Left renal pelvis (tissue), 4 donors: Measurements from ENCODE around the gene HOXC12. TPM values are rescaled to one million over a fixed set of nuclear protein-coding genes. Genes with fewer than 3 reads are reported as not detected.

Source experiments
- DNase-seq, 4 donors: peaks; one replicate each; pipeline ENCODE4 v3.0.0-alpha.2; 2013; ENCODE audit warnings: low read depth in 4 of 4, low spot score in 3 of 4
- polyA plus RNA-seq, 4 donors: library from polyadenylated mRNA; unstranded; fragments of 120-200 nt; gene quantifications; one replicate each; pipeline ENCODE4 v1.2.1, GENCODE V29; 2013; ENCODE audit not compliant: insufficient read length in 4 of 4

The HOXC12 gene
- polyA plus RNA-seq, 4 donors = 0.04 TPM; not detected in 3

DNA sequence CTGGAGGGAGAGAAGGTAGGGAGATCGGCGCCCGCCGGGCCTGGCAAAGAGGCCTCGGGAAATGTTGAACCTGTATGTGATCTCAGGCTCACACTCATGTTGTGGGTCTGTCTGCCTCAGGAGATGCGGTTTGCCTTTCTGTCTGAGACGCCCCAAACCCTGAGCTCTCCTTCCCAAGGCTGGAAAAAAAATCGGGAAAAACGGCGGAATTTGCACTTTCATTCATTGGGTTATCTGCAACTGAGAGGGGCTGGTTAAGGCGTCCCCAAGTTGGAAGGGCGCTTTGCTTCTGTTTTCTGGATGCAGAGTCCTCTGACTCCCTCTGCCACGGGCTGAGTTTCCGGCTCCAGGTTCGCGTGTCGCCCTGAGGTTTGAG is 40.3 kb downstream of the HOXC12 start:
- DNase-seq = no peak

DNA sequence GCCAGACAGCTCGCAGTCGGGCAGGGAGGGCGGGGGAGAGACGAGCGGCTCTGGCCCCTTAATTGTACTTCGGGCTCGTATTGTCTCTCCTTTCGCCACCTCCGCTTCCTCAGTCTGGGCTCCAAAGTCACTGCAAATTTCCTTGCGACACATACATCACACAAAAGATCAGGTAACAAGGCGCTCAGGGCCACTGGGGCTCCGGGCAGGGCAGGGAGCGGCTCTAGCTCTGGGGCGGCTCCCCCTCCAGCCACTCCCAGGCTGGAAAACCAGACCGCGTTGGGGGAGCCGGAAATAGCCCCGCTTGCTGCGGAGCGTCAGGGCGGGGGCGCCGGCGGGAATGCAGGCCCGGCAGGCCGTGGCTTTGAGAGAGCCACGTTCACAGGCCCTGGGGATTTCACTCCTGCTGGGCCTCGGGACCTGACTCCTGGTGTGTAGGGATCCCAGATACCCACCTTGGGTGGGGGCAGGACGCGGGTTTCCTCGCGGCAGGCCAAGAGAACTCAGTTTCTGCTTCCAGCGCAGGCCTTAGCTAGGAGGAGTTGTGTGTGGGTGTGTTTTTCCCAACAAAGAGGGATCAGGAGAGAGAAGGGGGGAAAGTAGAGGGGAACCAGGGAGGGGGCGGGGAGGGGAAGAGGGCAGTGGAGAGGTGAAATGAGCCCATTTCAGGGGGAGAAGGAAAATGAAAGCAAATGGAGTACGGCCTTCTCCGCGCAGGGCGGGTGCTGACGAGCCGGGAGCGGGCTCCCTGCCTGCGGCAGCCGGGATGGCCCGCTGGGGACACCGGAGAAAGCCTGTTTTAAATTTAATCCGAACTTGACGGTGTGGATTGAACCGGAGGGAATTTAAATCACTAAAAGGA is 40.9 kb downstream of the HOXC12 start:
- DNase-seq = no peak

DNA sequence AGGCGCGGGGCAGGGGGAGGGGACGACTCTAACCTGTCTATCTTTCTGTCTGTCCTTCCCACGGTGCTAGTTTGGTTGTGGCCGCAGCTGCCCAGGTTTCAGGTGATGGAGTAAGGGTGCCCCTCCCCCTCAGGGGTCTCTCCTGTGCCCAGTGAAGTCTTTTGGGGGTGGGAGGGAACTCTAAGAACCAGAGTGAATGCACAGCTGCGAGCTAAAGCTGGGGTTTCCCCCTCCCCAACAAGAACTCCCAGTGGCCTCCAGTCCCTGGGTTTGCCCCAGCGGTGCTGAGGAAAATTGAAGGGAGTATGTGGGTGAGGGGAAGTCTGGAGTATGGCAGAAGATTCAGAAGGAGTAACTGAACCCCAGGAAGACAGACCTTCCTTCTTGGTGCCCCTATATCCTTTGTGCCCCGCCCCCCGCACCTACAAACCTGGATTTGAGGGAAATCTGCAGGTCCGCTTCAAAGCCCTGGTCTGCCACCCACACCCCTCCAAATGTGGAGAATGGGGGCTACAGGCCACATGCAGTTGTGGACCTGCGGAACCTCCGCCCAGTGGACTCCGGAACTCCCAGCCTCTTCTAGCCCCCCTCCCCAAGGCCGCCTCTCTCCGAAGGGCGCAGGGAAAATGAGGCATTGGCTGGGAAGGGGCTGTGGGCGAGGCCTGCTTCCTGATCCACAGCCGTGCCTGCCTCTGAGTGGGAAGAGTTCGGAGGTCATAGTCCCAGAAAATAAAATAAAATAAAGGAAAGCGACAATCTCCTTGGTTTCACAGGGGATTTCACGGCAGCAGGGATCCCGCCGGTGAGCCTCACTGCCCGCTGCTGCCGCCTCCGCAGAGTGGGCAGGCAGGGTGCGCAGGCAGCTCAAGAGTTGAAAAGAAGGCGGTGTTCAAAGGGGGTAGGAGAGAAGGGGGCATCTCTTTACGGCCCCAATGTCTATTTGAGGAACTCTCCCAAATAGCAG is 41.8 kb downstream of the HOXC12 start:
- DNase-seq = no peak

DNA sequence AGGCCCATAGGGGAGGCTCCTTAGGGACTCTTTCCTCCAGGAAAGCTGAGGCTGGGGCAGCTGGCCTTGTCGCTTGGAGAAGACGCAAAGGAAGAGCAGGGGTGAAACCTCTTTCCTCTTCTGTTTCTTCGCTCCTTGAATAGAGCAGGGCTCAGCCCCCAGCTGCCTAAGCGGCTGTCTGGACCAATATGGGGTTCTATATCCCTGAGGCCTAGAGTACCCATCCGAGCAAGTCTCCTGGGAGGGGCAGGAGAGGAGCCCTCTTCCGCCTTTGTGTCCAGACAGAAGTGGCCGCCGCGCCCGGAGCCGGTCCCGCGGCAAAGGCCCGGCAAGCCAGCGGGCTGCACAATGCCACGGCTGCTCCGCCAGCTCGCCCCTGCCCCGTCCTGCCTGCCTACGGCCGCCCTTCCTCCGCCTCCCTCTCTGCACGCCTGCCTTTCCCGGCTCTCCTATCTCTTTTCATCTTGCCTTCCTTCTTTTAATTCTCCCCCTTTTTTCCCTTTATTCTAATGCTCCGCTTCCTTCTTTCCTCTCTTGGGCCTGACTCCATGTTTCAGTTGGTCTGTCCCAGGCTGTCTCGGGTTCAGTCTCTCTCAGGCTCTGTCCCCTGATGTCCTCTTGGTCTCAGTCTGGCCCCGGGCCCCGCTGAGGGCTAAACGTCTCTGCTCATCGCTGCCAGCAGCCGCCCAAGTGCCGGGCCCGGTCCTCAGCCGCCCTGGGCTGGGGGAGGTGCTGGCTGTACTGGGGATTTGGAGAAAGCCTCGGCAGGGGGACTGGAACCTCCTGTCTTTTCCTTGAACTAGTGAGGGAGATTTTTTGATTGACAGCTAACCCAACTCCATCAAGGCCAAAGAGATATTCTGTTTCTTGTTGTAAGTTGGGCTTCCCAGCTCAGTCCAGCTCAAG is 42.8 kb downstream of the HOXC12 start:
- no peak for DNase-seq

DNA sequence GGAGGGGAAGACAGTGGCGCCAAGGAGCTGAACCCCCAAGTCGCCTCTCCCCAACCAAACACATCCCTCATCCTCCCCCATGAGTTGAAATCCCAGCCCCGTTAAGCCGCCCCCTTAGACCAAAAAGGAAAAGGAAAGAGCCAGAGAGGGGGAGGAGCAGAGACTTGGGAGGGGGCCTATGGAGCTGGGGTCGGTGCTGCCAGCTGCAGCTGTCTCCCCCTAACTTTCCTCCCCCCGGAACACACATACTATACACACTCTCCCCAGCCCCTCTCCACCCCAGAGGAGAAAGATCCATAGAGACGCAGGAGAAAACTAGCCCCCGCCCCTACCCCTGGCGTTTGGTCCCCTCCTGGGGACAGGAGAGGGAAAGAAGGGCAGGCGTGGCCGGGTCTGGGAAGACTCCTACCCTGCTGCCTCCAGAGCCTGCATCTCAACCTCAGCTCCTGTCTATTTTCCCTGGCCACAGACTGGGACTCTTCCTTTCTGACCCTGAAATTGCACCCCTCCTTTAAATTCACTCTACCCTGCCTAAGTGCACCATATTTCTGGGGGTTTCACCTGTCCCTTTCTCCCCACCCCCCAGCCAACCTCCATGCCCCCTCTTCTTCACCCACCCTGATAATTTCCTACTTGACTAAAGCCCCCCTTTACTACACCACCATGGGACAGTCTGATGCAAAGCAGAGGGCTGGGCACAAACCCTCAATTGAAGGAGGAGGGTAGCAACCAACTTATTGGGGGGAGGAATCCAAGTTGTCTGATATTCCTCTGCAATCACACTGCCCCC is 43.6 kb downstream of the HOXC12 start:
- no peak for DNase-seq

DNA sequence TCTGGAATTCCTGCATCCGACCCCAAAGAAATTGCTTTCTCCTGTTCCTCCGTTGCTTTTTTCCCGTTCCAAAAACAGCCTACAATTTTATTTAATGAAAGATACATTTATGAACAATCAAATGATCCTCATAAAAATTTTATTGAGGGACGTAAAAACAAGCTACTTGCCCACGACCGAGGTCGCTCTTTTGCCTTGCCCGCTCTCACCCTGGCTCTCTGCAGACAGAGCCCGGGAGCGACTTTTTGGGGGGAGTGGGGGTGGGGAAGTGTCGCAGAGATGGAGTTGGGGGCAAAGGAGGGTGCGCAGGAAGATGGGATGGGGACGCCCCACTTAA is 44.2 kb downstream of the HOXC12 start:
- DNase-seq = no peak

DNA sequence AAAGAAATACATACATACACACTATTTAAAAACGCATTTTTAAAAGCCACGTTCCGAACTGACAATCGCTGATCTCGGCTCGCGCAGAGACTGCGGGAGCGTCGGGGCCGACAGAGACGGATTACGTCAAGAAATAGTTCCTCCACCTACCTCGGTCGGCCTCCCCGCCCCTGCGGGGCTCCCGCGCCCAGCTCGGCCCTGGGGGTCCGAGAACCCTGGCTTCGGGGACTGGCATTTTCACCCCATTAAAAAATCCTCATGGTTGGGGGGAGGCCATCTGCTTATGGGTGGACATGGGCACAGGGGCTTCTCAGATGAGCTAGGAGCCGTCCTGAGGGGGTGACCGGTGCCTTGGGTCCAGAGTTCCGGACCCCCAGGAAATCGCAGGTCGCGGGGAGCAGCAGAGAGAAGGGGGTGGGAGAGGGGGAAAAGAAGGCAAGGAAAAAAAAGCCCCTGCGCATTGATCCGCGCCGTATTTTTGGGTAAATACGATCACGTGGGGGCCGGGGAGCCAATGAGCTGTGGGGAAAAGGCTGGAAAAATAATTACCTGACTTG is 44.9 kb downstream of the HOXC12 start:
- no peak for DNase-seq

DNA sequence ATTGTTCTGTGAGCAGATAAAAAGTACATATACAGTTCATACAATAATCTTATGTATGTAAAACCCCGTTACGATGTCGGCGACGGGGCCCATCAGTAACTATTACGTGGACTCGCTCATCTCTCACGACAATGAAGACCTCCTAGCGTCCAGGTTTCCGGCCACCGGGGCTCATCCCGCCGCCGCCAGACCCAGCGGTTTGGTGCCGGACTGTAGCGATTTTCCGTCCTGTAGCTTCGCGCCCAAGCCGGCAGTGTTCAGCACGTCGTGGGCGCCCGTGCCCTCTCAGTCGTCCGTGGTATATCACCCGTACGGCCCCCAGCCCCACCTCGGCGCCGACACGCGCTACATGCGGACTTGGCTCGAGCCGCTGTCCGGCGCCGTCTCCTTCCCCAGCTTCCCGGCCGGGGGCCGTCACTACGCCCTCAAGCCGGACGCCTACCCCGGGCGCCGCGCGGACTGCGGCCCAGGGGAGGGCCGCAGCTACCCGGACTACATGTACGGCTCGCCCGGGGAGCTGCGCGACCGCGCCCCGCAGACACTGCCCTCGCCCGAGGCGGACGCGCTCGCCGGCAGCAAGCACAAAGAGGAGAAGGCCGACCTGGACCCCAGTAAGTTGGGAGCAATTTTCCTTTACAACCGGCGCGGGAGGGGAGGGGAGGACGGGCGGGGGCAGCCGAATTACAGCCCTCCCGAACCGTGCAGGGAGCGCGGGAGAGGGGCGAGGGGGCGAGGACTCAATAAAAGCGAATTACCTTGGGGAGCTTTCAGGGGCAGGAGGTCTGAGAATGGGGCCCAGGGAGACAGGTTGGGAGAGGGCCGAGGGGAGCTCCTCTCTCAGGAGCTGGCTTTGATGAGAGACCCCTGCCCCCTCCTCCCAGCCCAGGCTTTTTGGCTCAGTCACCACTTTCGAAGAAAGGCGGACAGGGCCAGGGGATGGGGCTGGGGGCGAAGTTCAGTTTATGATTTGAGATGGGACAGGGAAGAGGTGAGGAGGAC is 45.7 kb downstream of the HOXC12 start, which contains the start of gene HOXC9:
HOXC9 (plus strand) TSS at position 46 of the 999 bp plus-strand sequence; CDS start at position 74, 28 bp downstream.
- DNase-seq = no peak

DNA sequence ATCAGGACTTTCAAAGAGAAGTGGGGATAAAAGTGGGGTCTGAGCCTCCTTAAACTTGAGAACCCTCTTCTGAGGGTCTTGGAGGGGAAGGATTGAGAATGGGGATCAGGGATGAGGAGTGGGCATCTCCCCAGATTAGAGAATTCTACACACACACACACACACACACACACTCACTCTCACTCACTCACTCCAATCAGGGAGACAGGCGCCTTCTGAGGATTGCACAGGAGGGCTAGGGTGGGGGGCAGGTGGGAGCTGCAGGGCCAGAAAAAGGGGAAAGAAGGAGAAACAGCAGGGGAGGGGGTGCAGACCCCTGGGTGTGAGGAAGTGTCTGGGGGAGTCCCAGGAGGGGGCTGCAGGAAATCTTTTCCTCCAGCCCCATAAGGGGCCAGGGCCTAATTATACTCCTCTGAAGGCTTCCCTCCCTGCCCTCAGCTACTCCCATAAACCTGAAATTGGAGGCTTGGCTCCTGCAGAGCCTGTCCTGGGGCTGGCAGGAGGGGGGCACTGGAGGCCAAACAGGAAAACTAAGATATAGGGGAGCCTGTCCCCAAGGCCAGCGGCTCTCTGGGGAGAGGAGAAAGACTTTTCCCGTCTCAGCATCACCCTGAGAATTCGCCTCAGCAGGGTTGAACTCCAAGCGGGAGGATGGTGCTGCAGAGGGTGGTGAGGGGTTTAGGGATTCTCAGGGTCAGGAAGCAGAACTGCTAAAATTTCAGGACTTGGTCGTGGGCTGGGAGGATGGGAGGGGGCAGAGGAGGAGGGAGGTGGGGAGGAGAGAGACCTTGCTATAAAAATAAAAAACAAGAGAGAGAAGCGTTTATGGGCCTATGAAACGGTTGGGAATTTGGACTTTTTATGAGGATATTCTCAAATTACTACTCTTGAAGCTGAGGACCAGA is 46.8 kb downstream of the HOXC12 start:
- DNase-seq = no peak

DNA sequence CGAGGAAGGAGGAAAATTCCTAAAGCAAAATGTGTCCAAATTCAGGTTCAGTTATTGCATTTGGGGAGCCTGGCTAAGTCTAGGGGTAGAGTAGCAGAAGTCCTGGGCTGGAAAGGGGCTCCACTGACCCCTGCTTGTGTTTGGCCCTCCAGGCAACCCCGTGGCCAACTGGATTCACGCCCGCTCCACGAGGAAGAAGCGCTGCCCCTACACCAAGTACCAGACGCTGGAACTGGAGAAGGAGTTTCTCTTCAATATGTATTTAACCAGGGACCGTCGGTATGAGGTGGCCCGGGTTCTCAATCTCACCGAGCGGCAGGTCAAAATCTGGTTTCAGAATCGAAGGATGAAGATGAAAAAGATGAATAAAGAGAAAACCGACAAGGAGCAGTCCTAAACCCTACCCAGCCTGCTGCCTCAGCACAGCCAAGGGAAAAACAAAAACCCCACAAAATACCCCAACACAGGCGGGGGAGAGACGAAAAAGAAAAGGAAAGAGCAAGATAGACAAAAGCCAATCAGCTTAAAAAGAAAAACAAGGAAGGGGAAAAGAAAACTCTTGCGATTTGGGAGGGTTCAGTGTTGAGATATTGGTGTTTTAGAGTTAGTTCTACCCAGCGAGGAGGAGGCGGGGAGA is 47.7 kb downstream of the HOXC12 start:
- no peak for DNase-seq

DNA sequence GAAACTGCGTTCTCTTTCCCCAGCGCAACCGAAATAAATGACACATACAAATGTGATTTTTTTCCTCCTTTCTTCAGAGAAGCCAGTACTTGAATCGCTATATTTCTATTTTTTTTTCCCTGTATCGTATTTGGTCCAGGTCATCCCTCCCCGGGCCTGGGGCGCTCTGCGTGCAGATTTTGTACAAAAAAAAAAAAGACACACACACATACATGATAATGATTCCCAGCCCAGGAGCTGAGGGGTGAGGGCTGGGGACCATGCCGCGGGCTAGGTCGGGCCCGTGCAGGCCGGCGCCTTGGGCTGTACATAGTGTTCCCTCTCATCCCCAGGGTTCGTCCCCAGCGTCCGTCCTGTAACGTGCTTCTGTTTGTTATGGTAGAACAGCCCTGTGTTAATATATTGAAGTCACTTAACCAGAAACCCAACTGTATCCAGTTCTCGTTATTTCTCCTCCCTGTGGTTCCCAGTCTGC is 48.2 kb downstream of the HOXC12 start:
- DNase-seq = no peak

DNA sequence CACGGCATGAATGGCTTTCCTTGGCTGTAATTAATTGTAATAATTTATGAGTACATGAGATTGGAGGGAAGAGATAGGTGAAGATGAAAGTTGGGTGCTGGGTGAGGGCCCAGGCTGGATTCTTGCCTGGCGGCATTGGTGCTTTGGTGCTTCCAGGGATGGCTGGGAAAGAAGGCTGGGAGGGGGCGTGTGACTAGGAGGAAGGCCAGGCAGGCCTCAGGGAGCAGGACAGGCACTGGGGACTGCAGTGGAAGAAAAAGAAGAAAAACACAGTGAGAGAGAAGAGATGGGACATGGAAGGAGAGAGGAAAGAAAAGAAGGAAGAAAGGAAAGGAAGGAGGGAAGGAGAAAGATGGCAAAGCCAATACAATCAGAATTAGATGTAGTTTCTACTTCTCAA is 48.9 kb downstream of the HOXC12 start:
- no peak for DNase-seq

DNA sequence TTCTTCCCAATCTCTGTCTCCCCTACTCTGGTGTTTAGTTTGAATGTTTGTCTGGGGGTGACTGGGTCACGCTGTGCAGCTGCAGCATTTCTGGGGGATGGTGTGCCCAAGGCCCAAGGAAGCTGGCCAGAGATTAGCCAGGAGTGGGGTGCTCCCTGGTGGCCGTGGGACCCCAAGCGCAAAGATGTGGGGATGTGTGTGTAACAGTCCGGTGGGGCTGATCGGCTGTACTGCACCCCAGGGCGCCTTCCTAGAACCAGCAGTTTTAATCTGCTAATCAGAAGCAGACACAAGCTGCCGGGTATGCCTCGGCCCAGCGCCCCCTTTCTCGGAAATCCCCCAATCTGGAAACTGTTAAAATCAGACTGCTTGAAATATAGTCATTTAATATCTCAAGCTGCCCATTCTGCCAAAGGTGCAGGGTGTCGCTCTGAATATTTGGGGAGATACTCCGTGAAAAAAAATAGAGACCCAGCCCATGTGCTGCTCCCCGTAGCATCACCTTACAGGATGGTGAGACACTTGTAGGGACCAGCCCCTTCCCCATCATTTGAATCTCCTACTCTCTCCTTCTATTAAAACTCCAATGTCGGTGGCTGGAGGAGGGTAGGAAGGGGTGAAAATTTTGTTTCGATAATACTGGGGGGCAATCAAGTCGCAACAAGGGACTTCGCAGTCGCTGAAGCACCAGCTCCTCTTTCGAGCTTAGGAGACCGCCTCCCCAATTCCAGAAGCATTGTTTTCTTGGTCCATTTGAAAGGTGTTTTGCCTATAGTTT is 49.5 kb downstream of the HOXC12 start:
- DNase-seq = no peak

DNA sequence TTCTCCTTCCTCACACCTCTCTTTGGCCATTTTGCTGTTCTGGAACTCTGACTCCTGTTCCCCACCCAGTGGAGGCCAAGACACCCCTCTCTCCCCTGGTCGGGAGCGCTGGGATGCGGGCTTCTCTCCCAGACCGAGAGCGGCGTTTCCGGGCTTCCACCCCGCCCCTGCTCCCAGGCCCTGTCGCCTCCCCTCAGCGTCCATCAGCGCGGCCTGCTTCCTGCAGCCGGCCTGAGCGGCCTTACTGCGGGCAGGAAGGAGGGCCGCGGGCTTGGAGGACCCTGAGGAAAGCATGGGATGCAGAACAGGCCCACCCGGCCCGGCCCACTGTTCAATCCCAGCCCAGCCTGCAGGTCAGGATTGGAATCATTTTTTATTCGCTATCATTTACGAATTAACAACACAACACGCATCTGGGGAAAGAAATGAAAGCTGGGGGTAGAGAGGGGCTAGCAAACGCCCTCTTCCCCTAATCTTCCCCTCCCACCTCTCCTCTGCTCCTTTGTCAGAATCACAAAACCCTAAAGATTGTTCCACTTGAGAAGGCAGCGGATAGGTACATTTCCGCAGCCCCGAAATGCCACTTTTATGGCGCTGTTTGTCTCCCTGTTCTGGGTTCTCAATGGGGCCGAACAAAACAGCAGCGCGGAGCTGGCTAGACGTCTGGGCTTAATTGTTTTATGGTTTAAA is 50.3 kb downstream of the HOXC12 start:
- no peak for DNase-seq

DNA sequence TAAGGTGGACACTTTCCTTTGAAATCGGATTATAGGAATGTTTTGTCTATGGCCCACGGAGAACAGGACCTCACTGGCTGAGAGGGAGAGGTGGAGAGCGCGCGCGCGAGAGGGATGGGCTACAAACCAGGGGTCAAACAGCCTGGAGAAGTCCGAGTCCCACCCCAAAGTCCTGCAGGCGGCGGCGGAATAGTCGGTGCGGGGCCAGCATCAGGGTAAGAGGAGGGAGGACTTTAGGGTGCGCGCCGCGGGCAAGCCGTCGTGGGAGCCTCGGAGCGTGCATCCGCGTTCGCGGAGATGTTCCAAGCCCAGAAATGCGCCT is 50.8 kb downstream of the HOXC12 start:
- DNase-seq = no peak
